HG02981 (cell line): ENCODE results near the gene METAP1.
A peak's percentile ranks its signal among the peaks of the same experiment; 100 is the strongest.
"Not testable (repeated sequence)": the region's sequence is repeated elsewhere in the genome, so short reads cannot be mapped to it uniquely, and the experiment has no call there.

Experiments
- ATAC-seq: cut with Tn5 transposase; IDR thresholded peaks from one replicate; pipeline ENCODE4 v1.9.1; 2021; ENCODE audit warnings: mild to moderate bottlenecking, moderate library complexity; ENCODE audit not compliant: unreplicated experiment

Gene METAP1

GRCh38 chr4:98996765-98997068, 1.2 kb downstream of the METAP1 start:
- no peak for ATAC-seq

GRCh38 chr4:98997166-98997565, 1.6 kb downstream of the METAP1 start:
- ATAC-seq: no peak

GRCh38 chr4:98998551-98998950, 3.0 kb downstream of the METAP1 start:
- no peak for ATAC-seq

- no peak for ATAC-seq
These were observed 6.8 kb downstream of the METAP1 start for GRCh38 chr4:99002279-99002678.

- ATAC-seq: no peak
These were observed 12.5 kb downstream of the METAP1 start for GRCh38 chr4:99008051-99008450.

- ATAC-seq: no peak
These were observed 16.4 kb downstream of the METAP1 start for GRCh38 chr4:99011910-99012309.

GRCh38 chr4:99013402-99013843, 17.9 kb downstream of the METAP1 start:
- no peak for ATAC-seq

- no peak for ATAC-seq
These were observed 18.5 kb downstream of the METAP1 start for GRCh38 chr4:99013884-99014523.

- ATAC-seq: no peak
These were observed 25.9 kb downstream of the METAP1 start for GRCh38 chr4:99021386-99021785.

- no peak for ATAC-seq
These were observed 27.0 kb downstream of the METAP1 start for GRCh38 chr4:99022566-99022965.

- ATAC-seq: not testable (repeated sequence)
These were observed 28.3 kb downstream of the METAP1 start for GRCh38 chr4:99023800-99024251.

- no peak for ATAC-seq
These were observed 29.2 kb downstream of the METAP1 start for GRCh38 chr4:99024481-99025275.

GRCh38 chr4:99025506-99025905, 30.0 kb downstream of the METAP1 start:
- no peak for ATAC-seq

- ATAC-seq: no peak
These were observed 31.8 kb downstream of the METAP1 start for GRCh38 chr4:99027304-99027703.

GRCh38 chr4:99028187-99028586, 32.7 kb downstream of the METAP1 start:
- peak; percentile 39 for ATAC-seq

- peak; percentile 91 for ATAC-seq
These were observed 33.7 kb downstream of the METAP1 start for GRCh38 chr4:99029018-99029735.

- no peak for ATAC-seq
These were observed 34.3 kb downstream of the METAP1 start for GRCh38 chr4:99029852-99030251.

GRCh38 chr4:99033956-99034355, 38.4 kb downstream of the METAP1 start:
- no peak for ATAC-seq

- no peak for ATAC-seq
These were observed 42.7 kb downstream of the METAP1 start for GRCh38 chr4:99038213-99038612.

- ATAC-seq: no peak
These were observed 47.8 kb downstream of the METAP1 start for GRCh38 chr4:99043346-99043745.

GRCh38 chr4:99047710-99048109, 52.2 kb downstream of the METAP1 start:
- no peak for ATAC-seq

- ATAC-seq: no peak
These were observed 57.4 kb downstream of the METAP1 start for GRCh38 chr4:99052902-99053301.
